SJSA1 (cell line): ENCODE results near the gene GALT. TPM values are rescaled to one million over a fixed set of nuclear protein-coding genes. Genes with fewer than 3 reads are reported as not detected.
A peak's percentile ranks its signal among the peaks of the same experiment; 100 is the strongest.

ENCODE experiments used
- DNase-seq, 2 experiments: peaks; one replicate each; pipeline ENCODE4 v3.0.0-alpha.2; 2015 to 2020; ENCODE audit warnings: low spot score in 2 of 2, low read depth in 1 of 2
- H3K27ac ChIP-seq: fragments of 250-450 bp; sonication (Bioruptor Pico); 2 replicates; pipeline ENCODE4 v1.5.1; 2020; ENCODE audit warnings: mild to moderate bottlenecking, moderate library complexity
- H3K27me3 ChIP-seq: fragments of 250-450 bp; sonication (Bioruptor Pico); replicated peaks from 2 replicates; pipeline ENCODE4 v1.5.1; 2020; ENCODE audit warnings: mild to moderate bottlenecking, moderate library complexity
- H3K36me3 ChIP-seq: fragments of 250-450 bp; sonication (Bioruptor Pico); 2 replicates; pipeline ENCODE4 v1.5.1; 2020; ENCODE audit warnings: mild to moderate bottlenecking
- H3K4me1 ChIP-seq: fragments of 250-450 bp; sonication (Bioruptor Pico); replicated peaks from 2 replicates; pipeline ENCODE4 v1.6.1; 2021; ENCODE audit warnings: mild to moderate bottlenecking
- H3K4me3 ChIP-seq: fragments of 250-450 bp; sonication (Bioruptor Pico); 2 replicates; pipeline ENCODE4 v1.5.1; 2020; ENCODE audit warnings: mild to moderate bottlenecking
- H3K9me3 ChIP-seq: fragments of 250-450 bp; sonication (Bioruptor Pico); replicated peaks from 2 replicates; pipeline ENCODE4 v1.5.1; 2020; ENCODE audit warnings: mild to moderate bottlenecking
- total RNA-seq: library from RNA; depleted of rRNA; stranded (reverse); fragments of >200 nt; shearing (Covaris generic); gene quantifications from 2 replicates; pipeline ENCODE4 v1.2.3, GENCODE V29; 2014

Gene GALT
- total RNA-seq, 1 experiment from 2014 or later, result 9.0 TPM

DNA sequence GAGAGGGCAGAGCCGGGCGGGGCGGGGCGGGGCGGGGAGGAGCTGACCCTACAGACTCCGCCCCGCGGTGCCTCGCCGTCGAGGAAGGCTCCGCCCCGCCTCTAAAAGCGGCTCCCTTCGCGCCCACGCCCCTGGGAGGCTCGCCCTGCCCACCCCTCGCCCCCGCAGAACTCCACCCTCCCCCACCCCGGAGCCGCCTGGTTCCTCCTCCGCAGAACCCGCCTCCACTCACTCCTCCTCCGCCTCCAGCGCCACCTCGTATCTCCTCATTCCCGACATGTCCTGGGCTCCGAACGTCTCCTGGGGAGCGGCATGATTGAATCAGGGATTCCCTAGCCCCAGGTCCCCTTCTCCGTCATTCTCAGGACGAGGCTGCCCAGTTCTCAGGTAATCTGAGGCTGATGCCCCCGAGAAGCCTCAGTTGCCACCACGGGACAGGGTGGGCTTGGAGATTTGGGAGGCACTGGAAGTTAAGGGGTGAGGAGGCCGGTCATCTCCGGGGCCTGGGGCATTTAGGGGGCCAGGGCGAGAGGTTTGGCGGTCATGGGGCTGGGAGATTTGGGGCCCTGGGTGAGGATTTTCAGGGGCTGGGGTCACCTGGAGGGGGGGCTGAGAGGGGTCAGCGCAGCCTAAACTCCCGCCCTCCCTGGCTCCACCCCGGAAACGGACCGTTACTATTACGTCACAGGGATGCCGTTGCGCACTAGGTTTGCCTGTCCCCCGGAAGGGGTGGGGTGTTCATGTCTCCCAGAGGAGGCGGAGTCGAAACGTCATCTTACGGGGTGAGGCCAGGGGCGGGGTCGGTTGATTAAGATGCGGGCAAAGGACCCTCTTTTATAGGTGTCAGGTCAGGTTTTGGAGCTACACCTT lies 19.1 kb downstream of the GALT start:
- Histone ChIP-seq H3K4me1 (peaks cover 4% of the 10 kb centered on the region; the same call in 1 of the 2 replicates), H3K27me3 (no peaks in the 10 kb centered on the region), H3K27ac (peak overlapping the region; percentile 95), H3K4me3 (peak overlapping the region; percentile 68), H3K36me3 (no peaks in the 10 kb centered on the region), H3K9me3 (no peaks in the 10 kb centered on the region)
- DNase-seq, result peak; percentile 74 to 88

DNA sequence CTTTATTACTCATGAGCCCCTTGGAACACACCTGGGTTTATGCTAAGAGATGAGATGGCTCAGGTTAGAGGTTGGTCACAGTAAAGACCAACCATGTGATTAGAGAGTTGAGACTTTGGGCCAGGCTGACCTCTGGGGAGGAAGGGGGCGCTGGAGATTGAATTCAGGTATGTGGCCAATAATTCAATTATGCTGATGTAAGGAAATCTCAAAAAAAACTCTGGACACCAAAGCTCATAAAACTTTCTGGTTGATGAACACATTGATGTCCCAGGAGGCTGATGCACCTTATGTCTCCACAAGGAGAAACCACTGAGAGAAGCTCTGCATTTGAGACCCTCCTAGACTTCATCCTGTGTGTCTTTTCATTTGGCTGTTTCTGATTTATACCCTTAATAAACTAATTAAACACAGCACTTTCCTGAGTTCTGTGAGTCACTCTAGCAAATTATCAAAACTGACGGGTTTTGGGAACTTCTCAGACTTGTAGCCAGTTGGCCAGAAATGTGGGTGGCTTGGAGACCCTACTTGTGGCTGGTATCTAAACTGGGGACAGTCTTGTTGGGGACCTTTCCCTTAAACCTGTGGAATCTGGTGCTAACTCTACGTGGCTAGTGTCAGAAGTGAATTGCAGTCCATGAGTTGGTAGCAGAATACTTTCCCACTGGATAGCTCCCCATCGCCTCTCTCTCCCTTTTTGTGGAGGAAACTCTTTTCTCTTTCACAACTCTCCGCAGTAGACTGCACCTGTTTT lies 23.5 kb downstream of the GALT start:
- no peaks in the 10 kb centered on the region for H3K36me3 ChIP-seq
- no peaks in the 10 kb centered on the region for H3K9me3 ChIP-seq
- peaks cover 2% of the 10 kb centered on the region; the same call in 1 of the 2 replicates for H3K4me1 ChIP-seq
- DNase-seq, result no peak
- no peak overlapping the region for H3K27ac ChIP-seq
- H3K4me3 ChIP-seq, result no peak overlapping the region
- no peaks in the 10 kb centered on the region for H3K27me3 ChIP-seq

DNA sequence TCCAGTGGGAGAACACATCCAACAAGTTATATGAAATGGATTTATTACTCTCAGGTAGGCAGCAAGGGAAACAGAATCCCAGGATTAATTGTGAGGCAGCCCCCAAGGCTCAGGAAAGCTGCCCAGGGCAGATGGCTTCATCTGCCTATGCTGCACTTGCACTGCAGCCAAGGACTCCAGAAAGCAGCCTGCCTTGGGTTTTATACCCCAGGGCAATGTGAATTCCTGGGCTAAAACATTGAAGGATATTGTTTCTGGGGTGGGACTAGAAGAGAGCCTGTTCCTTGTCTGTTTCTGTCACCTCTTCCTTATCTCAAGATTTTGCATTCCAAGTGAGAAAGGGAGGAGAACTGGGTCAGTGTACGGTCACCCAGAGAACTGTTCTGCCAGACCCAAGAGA lies 24.8 kb downstream of the GALT start:
- Histone ChIP-seq H3K27me3 (no peaks in the 10 kb centered on the region), H3K27ac (no peak overlapping the region), H3K4me3 (no peak overlapping the region), H3K9me3 (no peaks in the 10 kb centered on the region), H3K4me1 (no peaks in the 10 kb centered on the region; the same call in 1 of the 2 replicates), H3K36me3 (no peaks in the 10 kb centered on the region)
- DNase-seq, result no peak

DNA sequence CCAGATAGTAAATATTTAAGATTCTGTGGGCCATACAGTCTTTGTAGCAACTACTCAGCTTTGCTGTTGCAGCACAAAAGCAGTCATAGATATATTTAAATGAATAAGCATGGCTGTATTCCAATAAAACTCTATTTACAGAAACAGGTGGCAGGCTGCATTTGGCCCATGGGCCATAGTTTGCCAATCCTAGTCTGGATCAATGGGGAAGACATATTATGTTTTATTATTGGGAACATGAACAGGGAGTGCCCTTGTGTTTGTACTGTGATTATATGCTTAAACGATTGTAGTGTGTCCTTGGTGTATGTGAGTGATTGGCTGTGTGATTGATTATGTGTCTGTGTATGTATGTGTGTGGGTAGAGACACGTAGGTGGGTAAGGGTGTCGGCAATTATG lies 28.0 kb downstream of the GALT start:
- Histone ChIP-seq H3K36me3 (no peaks in the 10 kb centered on the region), H3K27me3 (no peaks in the 10 kb centered on the region), H3K9me3 (no peaks in the 10 kb centered on the region), H3K4me1 (no peaks in the 10 kb centered on the region), H3K4me3 (no peak overlapping the region), H3K27ac (no peak overlapping the region)
- DNase-seq, result no peak

DNA sequence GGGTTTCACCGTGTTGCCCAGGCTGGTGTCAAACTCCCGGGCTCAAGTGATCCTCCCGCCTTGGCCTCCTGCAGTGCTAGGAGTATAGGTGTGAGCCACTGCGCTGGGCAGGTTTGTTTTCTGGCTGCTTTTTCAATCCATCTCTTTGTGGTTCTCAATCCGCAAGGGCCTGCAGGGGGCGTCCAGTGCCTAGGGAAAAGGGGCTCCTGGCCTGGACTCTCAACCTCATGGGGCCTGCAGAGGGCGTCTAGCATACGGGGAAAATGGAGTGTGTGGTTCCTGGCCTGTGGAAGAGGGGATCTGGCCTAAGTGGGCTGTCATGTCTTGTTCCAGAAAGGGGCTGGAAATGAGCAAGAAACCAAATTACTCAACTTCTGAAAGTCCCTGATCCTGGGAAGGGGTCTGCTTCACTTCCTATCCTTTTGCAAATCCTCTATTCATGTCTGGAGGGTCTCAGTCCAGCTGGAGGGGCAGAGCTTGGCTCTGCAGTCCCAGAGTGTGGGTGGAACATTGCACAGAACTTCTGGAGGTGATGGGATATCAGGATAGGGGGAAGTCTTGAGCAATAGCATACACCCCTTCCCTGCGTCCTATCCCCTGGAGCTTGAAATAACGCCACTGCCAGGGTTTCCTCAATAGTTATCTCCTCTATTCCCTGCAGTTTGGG lies 28.7 kb downstream of the GALT start:
- Histone ChIP-seq H3K9me3 (no peaks in the 10 kb centered on the region), H3K4me1 (no peaks in the 10 kb centered on the region), H3K4me3 (no peak overlapping the region), H3K27ac (no peak overlapping the region), H3K36me3 (no peaks in the 10 kb centered on the region), H3K27me3 (no peaks in the 10 kb centered on the region)
- DNase-seq, result peak; percentile 14 to 58

DNA sequence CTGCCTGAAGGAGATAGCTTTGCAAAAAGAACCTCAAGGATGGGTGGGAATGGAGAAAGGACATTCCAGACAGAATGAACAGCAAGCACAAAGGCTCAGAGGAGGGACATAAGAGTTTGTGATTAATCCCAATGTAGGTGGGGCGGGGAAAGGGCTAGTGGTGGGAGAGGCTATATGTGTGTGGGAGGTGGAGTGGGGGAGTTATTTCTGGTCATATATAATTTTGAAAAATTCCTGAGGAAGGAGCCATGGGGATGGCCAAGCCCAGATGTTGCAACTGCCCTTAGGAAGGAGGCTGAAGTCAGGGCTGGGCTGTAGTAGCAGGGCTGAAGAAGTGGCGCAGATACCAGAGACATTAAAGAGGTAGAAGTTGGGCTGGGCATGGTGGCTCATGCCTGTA lies 29.4 kb downstream of the GALT start:
- no peak overlapping the region for H3K27ac ChIP-seq
- DNase-seq, result no peak

DNA sequence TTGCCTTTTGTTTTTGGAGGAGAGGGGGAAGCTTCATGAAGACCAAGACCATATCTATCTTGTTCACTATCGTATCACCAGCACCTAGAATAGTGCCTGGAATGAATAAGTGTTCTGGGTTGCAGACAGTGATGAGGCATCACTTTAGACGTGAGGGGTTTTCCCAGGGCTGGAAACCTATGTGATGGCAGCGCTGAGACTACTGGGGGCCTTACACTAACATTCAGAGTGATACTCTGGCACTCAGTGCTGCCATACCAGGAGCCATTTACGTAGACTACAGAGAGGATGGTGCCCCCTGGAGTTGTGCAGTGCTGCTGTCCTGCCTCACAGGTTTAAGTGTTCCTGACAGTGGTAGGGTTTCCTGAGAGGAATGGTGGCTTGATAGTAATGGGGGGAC lies 37.7 kb downstream of the GALT start:
- no peaks in the 10 kb centered on the region for H3K4me1 ChIP-seq
- no peak overlapping the region for H3K4me3 ChIP-seq
- H3K27me3 ChIP-seq, result no peaks in the 10 kb centered on the region
- no peaks in the 10 kb centered on the region for H3K9me3 ChIP-seq
- no peak overlapping the region for H3K27ac ChIP-seq
- DNase-seq, result no peak
- no peaks in the 10 kb centered on the region for H3K36me3 ChIP-seq

More for the DNA sequence above, 29.4 kb downstream of the GALT start:
- no peaks in the 10 kb centered on the region for H3K4me1 ChIP-seq
- no peaks in the 10 kb centered on the region for H3K27me3 ChIP-seq
- H3K4me3 ChIP-seq, result no peak overlapping the region
- no peaks in the 10 kb centered on the region for H3K36me3 ChIP-seq
- no peaks in the 10 kb centered on the region for H3K9me3 ChIP-seq

DNA sequence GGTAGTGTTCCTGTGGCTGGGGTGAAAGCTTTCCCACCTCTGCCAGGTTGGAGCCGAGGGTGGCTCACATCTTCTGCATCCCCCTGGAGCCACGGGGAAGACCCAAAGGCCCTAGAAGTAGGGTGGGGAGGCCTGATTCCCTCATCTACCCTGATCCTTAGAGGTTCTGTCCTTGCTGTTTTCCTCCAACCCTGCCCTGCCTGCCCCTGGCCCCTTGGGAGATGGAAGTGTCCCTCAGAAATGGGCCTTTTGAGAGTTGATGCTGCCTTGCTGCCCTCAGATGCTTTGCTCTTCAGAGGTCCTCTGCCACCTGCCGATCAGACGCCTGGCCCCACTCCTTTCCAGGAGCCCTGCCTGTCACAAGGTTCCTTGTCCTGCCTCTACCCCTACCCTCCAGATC lies 38.3 kb downstream of the GALT start:
- H3K27ac ChIP-seq, result no peak overlapping the region
- DNase-seq, result no peak

DNA sequence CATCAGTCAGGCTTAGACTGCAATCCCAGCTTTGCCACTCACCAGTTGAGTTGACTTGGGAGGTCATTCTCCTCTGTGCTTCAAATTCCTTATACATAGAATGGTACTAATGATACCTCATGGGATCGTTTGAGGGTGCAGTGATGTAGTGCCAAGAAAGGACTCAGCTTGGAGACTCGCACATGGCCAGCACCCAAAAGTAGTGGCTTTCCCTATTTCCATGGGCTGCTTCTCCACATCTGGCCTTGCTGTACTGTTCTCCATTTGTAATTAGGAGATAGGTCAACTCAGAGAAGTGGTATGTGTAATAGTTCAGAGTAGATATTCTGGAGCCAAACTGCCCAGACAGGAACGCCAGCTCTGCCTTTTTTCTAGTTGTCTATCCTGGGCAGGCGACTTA lies 39.1 kb downstream of the GALT start:
- Histone ChIP-seq H3K4me1 (no peaks in the 10 kb centered on the region), H3K4me3 (no peak overlapping the region), H3K9me3 (no peaks in the 10 kb centered on the region), H3K27me3 (no peaks in the 10 kb centered on the region), H3K36me3 (no peaks in the 10 kb centered on the region), H3K27ac (no peak overlapping the region)
- DNase-seq, result no peak

More for the DNA sequence above, 38.3 kb downstream of the GALT start:
- Histone ChIP-seq H3K9me3 (no peaks in the 10 kb centered on the region), H3K4me3 (no peak overlapping the region), H3K36me3 (no peaks in the 10 kb centered on the region), H3K4me1 (no peaks in the 10 kb centered on the region), H3K27me3 (no peaks in the 10 kb centered on the region)

DNA sequence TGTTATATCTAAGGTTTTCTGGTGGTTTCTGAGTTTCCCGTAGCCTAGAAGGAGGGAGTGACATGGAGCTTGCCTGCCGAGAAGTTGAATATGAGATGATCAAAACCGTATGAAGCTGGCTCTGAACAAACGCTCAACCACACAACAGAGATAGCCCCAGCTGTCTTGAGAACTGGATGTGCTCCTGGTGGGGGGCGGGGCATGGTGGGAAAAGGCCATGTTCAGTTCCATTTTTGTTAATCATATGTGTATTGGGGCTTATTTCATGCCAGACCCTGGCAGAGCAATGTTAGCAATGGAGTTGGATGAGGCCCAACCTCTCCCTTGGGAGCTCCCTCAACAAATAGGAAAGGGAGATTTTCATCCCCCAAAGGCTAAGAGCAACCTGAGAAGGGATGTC lies 39.8 kb downstream of the GALT start:
- no peaks in the 10 kb centered on the region for H3K4me1 ChIP-seq
- no peak overlapping the region for H3K4me3 ChIP-seq
- H3K9me3 ChIP-seq, result no peaks in the 10 kb centered on the region
- DNase-seq, result no peak
- no peak overlapping the region for H3K27ac ChIP-seq
- no peaks in the 10 kb centered on the region for H3K36me3 ChIP-seq
- no peaks in the 10 kb centered on the region for H3K27me3 ChIP-seq

DNA sequence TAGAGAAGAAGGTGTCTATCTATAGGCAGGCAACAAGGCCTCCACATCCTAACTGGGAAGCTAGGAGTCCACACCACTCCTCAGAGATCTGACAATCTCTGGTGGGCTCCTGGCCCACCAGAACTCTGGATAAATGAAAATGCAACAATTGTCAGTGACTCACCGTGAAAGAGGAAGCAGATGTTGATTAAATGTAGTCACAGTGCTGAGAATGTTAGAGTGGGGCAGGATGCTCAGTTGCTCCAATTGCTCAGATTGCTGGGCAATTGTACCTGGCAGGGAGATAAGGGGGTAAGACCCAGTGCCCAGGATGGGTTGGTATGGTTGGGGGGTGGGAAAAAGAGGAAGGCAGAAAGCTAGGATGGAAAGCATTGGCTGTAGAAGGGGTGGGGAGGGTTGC lies 40.3 kb downstream of the GALT start:
- H3K27ac ChIP-seq, result no peak overlapping the region
- DNase-seq, result no peak
- H3K4me1 ChIP-seq, result no peaks in the 10 kb centered on the region
- H3K36me3 ChIP-seq, result no peaks in the 10 kb centered on the region
- no peaks in the 10 kb centered on the region for H3K27me3 ChIP-seq
- no peaks in the 10 kb centered on the region for H3K9me3 ChIP-seq
- no peak overlapping the region for H3K4me3 ChIP-seq

DNA sequence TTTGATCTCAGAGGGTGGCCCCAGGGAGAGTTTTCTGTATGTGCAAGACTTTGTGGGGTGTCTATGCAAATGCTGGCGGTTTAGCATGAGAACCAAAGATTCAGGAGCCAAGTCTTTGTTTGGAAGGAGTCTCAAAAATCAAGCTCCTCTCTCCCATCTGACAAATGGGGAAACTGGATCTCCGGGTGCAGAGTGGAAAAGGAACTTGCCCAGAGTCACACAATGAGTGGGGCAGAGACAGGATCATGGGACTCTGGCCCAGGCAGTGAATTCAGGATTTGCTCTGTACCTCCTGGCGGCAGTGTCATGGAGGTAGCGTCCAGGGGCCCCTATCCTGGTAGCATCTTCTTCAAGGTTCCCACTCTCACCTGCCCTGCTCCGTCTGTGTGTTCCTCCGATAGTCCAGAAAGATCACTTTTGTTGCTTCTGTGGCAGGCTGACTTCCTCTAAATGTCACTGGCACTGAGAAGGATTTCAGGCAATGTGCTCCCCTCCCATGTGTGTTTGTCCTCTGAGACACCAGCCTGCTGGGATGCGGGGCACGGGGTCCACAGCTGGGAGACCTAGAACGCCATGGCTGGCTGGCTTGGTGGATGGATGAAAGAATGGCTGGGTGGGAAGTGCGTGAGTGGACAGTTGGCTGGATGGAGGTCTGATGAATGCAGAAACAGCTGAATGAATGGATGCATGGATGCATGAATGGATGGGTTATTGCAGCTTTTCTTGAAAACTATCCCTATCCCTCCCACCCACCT lies 41.0 kb downstream of the GALT start:
- Histone ChIP-seq H3K27ac (no peak overlapping the region), H3K27me3 (no peaks in the 10 kb centered on the region), H3K4me3 (no peak overlapping the region), H3K9me3 (no peaks in the 10 kb centered on the region), H3K36me3 (no peaks in the 10 kb centered on the region), H3K4me1 (no peaks in the 10 kb centered on the region)
- DNase-seq, result no peak

DNA sequence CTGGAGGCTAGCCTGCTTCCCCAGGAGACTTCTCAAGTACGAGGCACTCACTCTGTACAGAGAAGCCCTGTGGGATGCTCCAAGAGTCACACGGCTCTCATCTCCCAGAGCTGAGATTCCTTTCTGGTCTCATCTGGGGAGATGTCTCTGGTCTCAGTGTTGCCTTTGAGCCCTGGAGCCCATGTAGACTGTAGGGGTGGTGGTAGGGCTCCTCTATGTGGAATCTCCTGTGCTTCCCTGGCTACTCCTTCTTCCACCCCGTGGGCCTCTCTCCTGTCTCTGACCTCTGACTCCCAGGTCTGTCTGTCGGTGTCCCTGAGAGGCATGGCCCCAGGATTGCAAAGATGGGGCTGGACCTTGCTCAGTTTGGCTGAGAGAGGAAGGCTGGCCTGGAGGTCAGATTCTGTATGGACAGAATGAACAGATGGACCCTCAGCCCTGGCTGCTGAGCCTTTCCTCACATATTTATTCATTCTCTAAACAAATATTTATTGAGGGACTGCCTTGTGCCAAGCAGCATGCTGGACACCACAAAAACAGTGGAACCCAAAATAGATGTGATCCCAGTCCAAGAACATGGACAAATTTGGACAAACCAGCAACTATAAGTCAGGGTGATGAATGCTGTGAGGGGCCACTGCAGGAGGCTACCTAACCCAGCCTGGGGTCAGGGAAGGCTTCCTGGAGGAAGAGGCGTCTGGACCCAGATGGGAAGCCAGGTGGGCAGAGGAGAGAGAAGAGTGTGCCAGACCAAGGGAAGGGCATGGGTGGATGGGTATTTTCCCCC lies 42.0 kb downstream of the GALT start:
- Histone ChIP-seq H3K9me3 (no peaks in the 10 kb centered on the region), H3K27ac (no peak overlapping the region), H3K36me3 (no peaks in the 10 kb centered on the region), H3K27me3 (no peaks in the 10 kb centered on the region), H3K4me1 (no peaks in the 10 kb centered on the region), H3K4me3 (no peak overlapping the region)
- no peak for DNase-seq
